Body of pancreas (tissue), 4 donors: Measurements from ENCODE around the gene PMM2. TPM values are rescaled to one million over a fixed set of nuclear protein-coding genes. Genes with fewer than 3 reads are reported as not detected.

Experiments
- ATAC-seq: fragments of 150-250 bp; one replicate; pipeline ENCODE4 v1.9.1; 2016
- DNase-seq, 4 donors: peaks; one replicate each; pipeline ENCODE4 v3.0.0-alpha.2; 2019
- H3K27ac ChIP-seq, 4 donors: fragments of 200-600 bp; sonication (generic); 1 replicate in 3 of 4; 2 replicates in 1 of 4; pipeline versions ENCODE4 v1.5.1 to v1.6.1; 2016 to 2019; ENCODE audit warnings: mild to moderate bottlenecking in 1 of 4, mixed read lengths in 1 of 4, moderate library complexity in 1 of 4
- H3K27me3 ChIP-seq, 2 donors: fragments of 200-600 bp; sonication (generic); one replicate each; pipeline ENCODE4 v1.6.0; 2016; ENCODE audit warnings: mild to moderate bottlenecking in 1 of 2
- H3K36me3 ChIP-seq, 2 donors: fragments of 200-600 bp; sonication (generic); replicated peaks in 1 of 2; 2 replicates each; pipeline ENCODE4 v1.5.1; 2016; ENCODE audit warnings: low read depth in 2 of 2; ENCODE audit not compliant: insufficient read depth in 1 of 2
- H3K4me1 ChIP-seq: fragments of 200-600 bp; sonication (generic); one replicate; pipeline ENCODE4 v1.6.0; 2016
- H3K4me3 ChIP-seq, 2 donors: fragments of 200-600 bp; sonication (generic); 1 replicate in 1 of 2; 2 replicates in 1 of 2; pipeline ENCODE4 v1.5.1; 2016 to 2019
- H3K9me3 ChIP-seq, 3 donors: fragments of 200-600 bp; sonication (generic); 1 replicate in 2 of 3; 2 replicates in 1 of 3; pipeline ENCODE4 v1.5.1; 2016
- POLR2A ChIP-seq, 3 donors: fragments of 450-650 bp; IDR thresholded peaks; one replicate each; pipeline ENCODE4 v1.6.1; 2016; ENCODE audit warnings: antibody characterized with exemption in 3 of 3, mild to moderate bottlenecking in 2 of 3
- WGBS, 2 donors: methylation state at CpG; one replicate each; pipeline ENCODE4 v1.1.5; 2017; 5-methylcytosine and 5-hydroxymethylcytosine counted together
- intact Hi-C: fragments of 100-400 bp; cut with DNase I; formaldehyde crosslinking; loops from one replicate; pipeline ENCODE4 v1.15.1; 2023
- total RNA-seq, 2 donors: library from RNA; depleted of rRNA; stranded (reverse); fragments of >200 nt; gene quantifications; one replicate each; pipeline ENCODE4 v1.1.0, GENCODE V29; 2016
- TF ChIP-seq, protein P1 (sequence below), 7 experiments: fragments of 450-650 bp in 4 of 7; fragments of 200-600 bp in 3 of 7; sonication (generic) in 3 of 7; IDR thresholded peaks; one replicate each; pipeline ENCODE4 v1.5.1; 2016 to 2019; ENCODE audit warnings: antibody characterized with exemption in 7 of 7

PMM2 gene
- total RNA-seq, 2 donors from 2014 or later = 34.8 to 127 TPM

- H3K27me3 ChIP-seq = no peaks in the 10 kb centered on the region
- no peaks in the 10 kb centered on the region for H3K4me1 ChIP-seq
- ATAC-seq (no peak), DNase-seq (no peak)
- no peak for TF ChIP-seq POLR2A (IDR thresholded peaks at IDR 0.05)
- TF ChIP-seq, protein P1, sequence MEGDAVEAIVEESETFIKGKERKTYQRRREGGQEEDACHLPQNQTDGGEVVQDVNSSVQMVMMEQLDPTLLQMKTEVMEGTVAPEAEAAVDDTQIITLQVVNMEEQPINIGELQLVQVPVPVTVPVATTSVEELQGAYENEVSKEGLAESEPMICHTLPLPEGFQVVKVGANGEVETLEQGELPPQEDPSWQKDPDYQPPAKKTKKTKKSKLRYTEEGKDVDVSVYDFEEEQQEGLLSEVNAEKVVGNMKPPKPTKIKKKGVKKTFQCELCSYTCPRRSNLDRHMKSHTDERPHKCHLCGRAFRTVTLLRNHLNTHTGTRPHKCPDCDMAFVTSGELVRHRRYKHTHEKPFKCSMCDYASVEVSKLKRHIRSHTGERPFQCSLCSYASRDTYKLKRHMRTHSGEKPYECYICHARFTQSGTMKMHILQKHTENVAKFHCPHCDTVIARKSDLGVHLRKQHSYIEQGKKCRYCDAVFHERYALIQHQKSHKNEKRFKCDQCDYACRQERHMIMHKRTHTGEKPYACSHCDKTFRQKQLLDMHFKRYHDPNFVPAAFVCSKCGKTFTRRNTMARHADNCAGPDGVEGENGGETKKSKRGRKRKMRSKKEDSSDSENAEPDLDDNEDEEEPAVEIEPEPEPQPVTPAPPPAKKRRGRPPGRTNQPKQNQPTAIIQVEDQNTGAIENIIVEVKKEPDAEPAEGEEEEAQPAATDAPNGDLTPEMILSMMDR (IDR thresholded peaks at IDR 0.05) = no peak
- no peak overlapping the region for H3K4me3 ChIP-seq
- H3K27ac ChIP-seq = no peak overlapping the region
- peaks cover 43 to 76% of the 10 kb centered on the region in 2 donors for H3K36me3 ChIP-seq
- WGBS, 2 donors = 89 to 96% methylated on average over 3 of the region's 3 CpGs
- no peaks in the 10 kb centered on the region for H3K9me3 ChIP-seq
- intact Hi-C loops = no loop called here
Observed at GRCh38 chr16:8898660-8899318, 101.2 kb downstream of the PMM2 start.

Other genes starting within 250 kb of the PMM2 start
- gene TMEM114, start 207.3 kb upstream of the PMM2 start, total RNA-seq = not detected
- 10 to 100 TPM; 18.9 to 47.5 TPM for gene METTL22, start 176.1 kb upstream of the PMM2 start, total RNA-seq
- 10 to 100 TPM; 27.0 to 40.2 TPM for gene ABAT, start 123.2 kb upstream of the PMM2 start, total RNA-seq
- 1 to 10 TPM in 1 of 2 donors, under 1 TPM in 1; 0.99 to 3.6 TPM for gene TMEM186, start 200 bp upstream of the PMM2 start, total RNA-seq
- 10 to 100 TPM; 16.5 to 59.9 TPM for gene CARHSP1, start 71.2 kb downstream of the PMM2 start, total RNA-seq
- gene LITAFD, start 84.5 kb downstream of the PMM2 start, total RNA-seq = not detected
- 10 to 100 TPM; 36.1 to 38.2 TPM for gene USP7, start 166.1 kb downstream of the PMM2 start, total RNA-seq